HG02759 (cell line): Measurements from ENCODE around the gene F2RL3.
A peak's percentile ranks its signal among the peaks of the same experiment; 100 is the strongest.

Experiments used
- ATAC-seq: cut with Tn5 transposase; IDR thresholded peaks from one replicate; pipeline ENCODE4 v1.9.1; 2021; ENCODE audit warnings: mild to moderate bottlenecking, moderate library complexity; ENCODE audit not compliant: unreplicated experiment

The F2RL3 gene

GRCh38 chr19:16888629-16889365 lies at the start of gene F2RL3:
Gene F2RL3, plus strand, starts transcription at chr19:16888999. Its CDS starts 191 bp downstream, at chr19:16889190.
- peak; percentile 53 for ATAC-seq

DNA sequence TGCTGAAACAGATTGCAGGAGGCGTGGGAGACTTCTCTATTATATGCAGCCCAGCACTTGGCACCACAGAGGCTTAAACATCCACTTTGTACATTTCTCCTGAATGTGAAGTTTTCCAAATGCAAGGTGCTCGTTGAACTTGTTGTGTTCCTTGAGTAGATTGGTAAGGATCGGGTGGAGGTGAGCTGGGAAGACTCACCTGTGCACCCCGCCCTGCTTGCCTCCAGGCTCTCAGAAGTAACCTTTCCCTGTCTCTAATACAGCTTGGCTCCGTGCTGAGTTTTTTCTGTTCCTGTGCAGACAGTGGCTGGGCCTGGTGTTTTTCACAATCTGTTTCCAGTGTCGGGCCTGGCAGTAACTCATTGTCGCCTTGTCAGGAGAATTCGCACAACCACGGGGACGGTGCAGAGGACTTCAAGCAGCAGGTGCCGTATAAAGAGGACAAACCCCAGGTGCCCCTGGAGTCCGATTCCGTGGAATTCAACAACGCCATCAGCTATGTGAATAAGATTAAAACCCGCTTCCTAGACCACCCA lies 47.3 kb upstream of the F2RL3 start:
- ATAC-seq: no peak

DNA sequence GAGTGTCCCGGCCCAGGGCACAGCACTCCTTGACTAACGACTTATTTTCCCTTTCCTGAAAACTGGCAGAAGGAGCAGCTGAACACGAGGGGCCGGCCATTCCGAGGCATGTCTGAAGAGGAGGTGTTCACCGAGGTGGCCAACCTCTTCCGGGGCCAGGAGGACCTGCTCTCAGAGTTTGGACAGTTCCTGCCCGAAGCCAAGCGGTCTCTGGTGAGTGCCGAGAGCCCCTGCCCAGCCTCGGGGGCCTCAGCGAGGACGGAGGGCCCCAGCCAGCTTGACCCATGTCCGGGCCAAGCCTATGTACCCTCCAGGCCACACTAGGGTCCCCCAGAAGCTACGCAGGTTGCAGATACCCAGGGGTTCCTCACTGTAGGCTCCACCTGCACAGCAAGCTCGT lies 41.9 kb upstream of the F2RL3 start:
- no peak for ATAC-seq

DNA sequence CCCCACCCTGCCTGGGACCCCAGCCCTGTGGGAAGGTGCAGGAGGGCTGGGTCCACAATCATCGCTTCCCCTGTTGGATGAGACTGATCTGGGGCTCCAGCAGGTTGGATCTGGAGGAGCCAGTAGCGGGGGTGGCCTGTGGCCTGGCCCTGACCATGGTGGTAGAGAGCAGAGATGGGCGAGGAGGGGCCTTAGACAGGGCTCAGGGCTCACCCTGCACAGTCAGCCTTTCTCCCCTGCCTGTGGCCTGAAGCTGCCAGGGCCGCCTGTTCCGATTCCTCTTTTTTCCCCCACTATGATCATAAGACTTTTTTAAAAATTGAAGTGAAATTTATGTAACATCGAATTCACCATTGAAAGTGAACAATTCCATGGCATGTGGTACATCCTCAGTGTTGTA lies 41.4 kb upstream of the F2RL3 start:
- no peak for ATAC-seq

DNA sequence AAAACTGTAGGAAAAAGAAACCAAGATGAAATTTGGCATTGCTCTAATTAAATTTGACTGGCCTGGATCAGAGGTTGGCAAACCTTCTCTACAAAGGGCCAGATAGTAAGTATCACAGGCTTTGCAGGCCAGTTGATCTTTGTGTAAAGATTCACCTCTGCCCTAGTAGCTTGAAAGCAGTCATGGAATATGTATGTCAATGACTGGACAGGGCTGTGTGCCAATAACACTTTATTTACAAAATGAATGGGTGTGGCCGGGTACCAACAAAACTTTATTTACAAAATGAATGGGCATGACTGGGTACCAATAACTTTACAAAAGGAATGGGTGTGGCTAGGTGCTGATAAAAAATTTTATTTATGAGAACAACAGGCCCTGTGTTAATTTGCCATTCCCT lies 39.6 kb upstream of the F2RL3 start:
- ATAC-seq: no peak

GRCh38 chr19:16850133-16850532 lies 38.7 kb upstream of the F2RL3 start:
- ATAC-seq: no peak

GRCh38 chr19:16851031-16851712 lies 37.6 kb upstream of the F2RL3 start:
- ATAC-seq: no peak

DNA sequence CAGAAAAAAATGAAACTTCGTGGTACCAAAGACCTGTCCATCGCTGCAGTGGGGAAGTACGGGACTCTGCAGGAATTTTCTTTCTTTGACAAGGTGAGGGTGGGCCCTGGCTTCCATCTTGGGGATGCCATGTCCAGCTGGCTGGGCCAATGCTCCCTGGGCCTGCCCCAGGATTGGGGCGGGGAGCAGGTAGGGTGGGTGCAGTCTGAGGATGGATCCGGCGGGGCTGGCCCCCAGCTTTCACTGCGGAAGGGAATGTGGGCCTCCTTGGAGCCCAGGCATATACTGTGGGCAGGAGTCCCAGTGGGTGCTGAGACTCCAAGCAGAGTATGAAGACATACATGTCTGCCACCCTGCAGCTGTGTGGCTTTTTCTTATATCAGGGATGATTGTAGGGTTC lies 35.7 kb upstream of the F2RL3 start:
- no peak for ATAC-seq

GRCh38 chr19:16856091-16856490 lies 32.7 kb upstream of the F2RL3 start:
- ATAC-seq: no peak

DNA sequence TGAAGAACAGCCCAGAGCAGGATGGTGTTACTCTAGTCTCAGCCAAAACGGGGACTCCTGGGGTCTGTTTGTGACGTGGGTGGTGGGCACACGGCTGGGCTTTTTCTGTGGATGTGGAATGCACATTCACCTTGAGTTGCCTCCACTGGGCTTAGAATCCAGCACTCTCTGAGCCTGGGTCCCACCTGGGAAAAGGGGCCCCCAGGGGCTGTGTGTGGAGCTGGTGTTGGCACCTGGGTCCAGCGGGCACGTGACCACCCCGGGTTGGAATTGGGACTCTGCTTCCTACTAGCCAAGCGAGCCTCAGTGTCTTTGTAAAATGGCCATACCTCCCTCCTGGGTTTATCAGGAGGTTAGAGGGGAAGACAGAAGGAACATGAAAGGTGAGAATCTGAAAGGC lies 29.2 kb upstream of the F2RL3 start:
- no peak for ATAC-seq

DNA sequence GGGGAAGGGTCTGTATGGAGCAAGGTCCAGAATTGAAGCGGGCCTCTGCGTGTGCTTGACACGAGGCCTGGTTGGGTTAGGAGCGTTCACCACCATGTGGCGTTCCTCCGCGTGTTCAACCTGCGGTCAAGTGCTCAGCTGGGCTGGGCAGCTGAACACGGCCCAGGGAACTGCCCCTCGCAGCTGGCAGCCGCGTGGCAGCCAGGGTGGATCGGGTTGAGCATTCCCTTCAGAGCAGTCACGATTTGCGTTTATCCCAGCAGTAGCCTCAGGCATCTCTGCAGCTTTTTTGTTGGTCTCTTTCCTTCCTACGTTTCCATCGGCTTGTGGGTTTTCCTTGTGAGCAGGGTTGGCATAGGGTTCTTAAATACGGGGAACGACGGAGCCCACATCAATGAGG lies 28.7 kb upstream of the F2RL3 start:
- no peak for ATAC-seq

DNA sequence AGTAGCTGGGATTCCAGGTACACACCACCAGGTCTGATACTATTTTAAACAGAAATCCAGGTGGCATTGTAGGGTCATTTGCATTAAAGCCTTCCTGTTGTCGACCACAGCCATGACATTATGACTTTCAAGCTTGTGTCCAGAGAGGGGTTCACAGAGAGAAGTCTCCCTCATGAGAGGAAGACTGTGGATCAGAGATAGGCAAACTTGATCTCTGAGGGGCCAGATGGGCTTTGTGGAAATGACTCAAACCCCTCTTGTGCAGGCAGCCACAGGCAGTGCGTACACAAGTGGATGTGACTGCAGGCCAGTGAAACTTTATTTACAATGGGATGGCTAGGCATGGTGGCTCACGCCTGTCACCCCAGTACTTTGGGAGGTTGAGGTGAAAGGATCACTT lies 27.8 kb upstream of the F2RL3 start:
- ATAC-seq: no peak

GRCh38 chr19:16861834-16862233 lies 27.0 kb upstream of the F2RL3 start:
- ATAC-seq: no peak

DNA sequence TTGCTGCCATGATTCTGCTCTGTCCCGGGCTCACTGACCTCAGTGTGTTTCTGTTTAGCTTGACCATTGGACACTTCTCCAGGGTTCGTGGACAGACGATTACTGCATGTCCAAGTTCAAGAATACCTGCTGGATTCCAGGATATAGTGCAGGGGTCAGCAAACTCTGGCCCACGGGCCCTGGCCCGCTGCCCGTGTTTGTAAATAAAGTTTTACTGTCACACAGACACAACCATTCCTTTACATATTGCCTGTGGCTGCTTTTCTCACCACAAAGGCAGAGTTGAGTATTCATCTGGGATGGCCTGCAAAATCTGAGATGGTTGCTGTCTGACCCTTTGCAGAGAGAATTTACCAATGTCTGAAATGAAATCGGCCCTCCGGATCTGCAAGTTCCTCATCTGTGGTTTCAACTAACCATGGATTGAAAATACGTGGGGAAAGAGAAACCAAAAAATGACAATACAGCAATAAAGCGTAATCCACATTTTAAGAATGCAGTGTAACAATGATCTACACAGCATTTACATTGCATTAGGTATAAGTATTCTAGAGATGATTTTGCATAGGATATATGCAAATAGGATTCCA lies 25.9 kb upstream of the F2RL3 start:
- no peak for ATAC-seq

DNA sequence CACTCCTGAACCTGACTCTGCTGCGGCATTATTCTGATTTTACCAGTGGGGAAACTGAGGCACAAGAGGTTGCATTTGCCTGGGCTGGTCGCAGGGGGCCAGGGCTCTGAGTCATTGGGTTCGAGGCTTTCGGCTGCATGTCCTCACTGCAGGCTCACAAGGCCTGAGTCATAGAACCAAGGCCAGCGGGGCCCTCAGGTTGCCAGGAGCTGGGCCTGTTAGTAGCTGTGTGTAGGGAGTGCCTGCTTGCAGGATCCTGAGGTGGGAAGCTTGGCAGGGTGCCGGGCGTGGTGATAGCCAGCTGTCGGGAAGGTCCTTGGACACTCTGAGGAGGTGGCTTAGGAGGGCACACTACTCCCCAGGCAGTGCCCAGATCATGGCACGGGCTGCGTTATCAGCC lies 21.6 kb upstream of the F2RL3 start:
- ATAC-seq: no peak

DNA sequence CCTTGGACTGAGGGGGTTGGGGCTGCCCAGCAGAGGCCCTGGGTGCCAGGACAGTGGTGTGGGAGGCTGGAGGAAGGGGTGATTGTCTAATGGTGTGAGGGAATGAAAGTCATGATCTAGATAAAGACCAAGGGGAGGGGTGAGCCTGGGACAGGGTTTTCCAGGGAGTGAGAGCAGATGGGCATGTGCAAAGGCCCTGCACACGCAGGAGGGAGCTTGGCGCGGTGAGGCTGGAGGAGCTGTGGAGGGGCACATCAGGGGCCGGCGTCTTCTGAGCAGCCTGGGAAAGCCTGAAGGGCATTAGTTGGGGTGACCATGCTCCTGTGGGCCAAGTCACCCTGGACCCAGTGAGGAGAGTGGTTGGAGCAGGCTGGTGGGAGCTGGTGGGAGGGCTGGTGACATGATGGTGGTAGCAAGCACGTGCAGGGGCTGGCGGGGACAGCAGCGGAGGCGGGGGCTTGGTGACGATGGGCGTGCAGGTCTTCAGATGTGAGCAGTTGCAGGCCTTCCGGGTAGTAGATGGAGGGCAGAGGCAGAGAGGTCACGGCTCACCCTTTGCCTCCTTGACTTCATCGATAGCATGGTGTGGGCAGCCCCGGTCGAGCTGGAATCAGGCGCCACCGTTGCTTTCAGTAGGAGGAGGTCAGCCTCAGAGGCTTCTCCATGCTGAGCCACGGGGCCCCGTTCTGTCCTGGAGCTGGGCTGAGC lies 20.2 kb upstream of the F2RL3 start:
- no peak for ATAC-seq

DNA sequence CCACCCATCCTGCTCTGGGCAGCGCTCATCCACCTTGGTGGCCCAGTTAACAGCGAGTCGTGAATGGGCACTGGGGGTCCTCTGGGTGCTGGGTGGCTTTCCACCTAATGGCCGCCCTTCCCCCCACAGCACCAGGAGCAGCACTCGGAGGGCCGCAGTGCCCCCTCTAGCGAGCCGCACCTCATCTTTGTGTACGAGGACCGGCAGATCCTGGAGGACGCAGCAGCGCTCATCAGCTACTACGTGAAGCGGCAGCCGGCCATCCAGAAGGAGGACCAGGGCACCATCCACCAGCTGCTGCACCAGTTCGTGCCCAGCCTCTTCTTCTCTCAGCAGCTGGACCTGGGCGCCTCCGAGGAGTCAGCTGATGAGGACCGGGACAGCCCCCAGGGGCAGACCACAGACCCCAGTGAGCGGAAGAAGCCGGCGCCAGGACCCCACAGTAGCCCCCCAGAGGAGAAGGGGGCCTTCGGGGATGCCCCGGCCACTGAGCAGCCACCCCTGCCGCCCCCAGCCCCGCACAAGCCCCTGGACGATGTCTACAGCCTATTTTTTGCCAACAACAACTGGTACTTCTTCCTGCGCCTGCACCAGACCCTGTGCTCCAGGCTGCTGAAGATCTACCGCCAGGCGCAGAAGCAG lies 19.3 kb upstream of the F2RL3 start:
- no peak for ATAC-seq

DNA sequence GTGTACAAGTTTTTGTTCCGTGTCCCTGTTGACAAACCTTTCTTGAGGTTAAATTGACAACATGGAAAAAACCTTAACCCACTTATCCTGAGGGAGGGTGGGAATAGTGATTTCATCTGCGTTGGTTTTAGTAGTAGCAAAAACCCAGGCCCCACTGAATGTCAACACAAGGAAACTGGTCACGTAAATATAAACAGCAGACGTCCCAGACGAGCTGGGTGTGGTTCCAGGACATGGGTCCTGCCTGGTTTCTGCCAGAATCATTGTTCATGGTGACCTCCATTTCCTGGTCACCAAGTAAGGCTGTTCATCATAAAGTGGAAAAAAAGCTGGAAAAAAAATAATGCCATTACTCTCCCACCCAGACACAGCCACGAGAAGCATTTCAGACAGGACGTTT lies 16.9 kb upstream of the F2RL3 start:
- no peak for ATAC-seq

DNA sequence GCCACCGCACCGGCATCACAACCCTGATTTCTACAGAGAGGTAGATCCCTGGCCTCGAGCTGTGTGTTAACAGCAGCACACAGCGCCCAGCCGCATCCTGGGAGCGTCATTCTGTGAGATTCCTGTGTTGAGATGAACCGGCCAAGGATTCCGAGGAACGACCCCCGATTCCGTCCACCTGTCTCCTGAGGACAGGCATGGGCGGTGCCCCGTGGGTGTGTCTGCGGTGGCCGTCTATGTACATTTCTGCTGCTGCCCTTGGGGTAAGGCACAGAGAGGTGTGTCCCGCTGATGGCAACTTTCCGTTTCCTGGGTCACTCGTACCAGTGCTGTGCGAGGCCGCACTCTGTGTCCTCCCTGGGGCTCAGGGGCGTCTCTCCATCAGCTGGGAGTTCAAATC lies 16.1 kb upstream of the F2RL3 start:
- ATAC-seq: no peak

- ATAC-seq: no peak
Observed at GRCh38 chr19:16873594-16873993, 15.2 kb upstream of the F2RL3 start.
